GM04504 (cell line): ENCODE data around the gene TMEM178B.
"Not testable (repeated sequence)": the region's sequence is repeated elsewhere in the genome, so short reads cannot be mapped to it uniquely, and the experiment has no call there.

Source experiments
- DNase-seq: peaks from one replicate; pipeline ENCODE4 v3.0.0-alpha.2; 2012; ENCODE audit warnings: low read depth

The TMEM178B gene

GRCh38 chr7:141389140-141389796 lies 315.4 kb downstream of the TMEM178B start:
- DNase-seq: no peak

- no peak for DNase-seq
Measured at GRCh38 chr7:141390339-141390738, 316.5 kb downstream of the TMEM178B start.

DNA sequence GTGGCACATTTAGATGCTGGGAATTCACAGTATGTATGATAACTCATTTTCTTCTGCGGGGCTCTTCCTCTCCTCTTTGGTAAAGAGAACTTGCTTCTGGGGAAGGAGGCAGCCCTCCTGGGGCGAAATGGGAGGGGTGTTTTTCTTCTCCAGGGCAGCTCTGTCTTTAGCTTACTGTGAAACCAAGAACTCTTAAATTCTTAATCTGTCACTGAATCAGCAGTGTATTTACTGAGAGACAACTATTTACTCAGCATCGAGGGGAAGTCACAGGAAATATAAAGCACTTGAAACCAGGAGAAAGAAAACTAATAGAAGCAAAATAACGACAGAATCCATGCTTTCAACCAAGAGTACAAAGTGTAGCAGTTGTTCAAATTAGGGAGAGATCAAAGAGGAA lies 319.2 kb downstream of the TMEM178B start:
- DNase-seq: no peak

DNA sequence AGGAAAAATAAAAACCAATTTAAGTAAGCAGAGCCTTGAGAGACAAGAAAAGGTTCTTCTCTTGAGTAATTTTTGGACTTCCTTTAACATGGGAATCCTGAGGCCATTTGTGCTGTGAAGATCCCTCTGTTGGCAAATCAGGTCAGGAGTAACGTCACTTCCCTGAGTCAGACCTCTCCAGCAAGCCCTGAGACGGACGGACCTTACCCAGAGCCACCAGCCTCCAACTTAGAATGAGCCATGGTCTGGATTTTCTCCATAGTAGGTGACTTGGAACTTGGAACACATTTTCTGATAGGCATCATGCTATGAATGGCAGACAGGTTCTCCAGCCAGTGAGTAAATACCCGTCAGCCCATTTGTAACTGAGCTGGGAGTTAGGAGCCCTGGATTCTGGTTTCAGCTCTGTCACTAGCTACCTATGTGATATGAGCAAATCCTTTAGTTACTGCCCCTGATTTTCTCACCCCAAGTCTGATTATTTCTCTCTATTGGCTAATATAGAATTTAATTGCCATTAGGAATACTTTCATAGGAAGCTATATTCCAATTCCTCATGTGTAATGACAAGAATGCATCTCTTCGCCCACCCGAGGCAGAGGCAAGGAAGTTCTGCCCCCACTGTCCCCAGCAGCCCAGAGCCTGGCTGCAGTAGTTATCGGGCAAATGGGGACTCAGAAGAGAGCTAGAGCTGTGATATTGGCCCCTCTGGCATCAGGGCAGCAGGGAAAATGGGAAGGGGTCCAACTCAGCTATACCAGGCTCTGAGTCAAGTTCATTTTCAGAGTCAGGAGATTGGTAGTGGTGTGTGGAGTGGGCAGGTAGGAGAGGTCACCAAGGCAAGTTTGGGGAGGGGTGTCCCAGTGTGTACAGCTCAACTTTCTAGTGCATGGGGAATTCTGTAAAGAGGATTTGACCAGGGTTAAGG lies 323.6 kb downstream of the TMEM178B start:
- DNase-seq: no peak

DNA sequence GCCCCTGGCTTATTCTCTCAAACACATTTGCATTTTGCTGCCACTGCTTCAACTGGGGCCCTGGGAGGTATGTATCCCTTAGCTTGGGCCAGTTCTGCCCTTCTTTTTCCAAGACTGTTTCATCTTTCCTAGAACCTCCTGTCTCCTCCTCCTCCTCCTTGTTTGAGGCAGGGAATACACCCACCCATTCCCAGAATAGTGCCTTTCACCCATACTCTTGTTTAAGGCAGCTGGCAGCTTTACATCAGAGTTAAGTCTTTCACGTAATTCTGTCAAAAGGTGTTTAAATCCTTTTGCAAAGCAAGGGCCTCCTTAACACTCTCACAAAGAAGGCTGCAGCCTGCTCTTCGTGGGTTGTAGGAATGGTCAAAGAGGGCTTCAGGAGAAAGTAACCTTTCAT lies 326.5 kb downstream of the TMEM178B start:
- DNase-seq: no peak

- DNase-seq: no peak
Measured at GRCh38 chr7:141402277-141402996, 328.6 kb downstream of the TMEM178B start.

DNA sequence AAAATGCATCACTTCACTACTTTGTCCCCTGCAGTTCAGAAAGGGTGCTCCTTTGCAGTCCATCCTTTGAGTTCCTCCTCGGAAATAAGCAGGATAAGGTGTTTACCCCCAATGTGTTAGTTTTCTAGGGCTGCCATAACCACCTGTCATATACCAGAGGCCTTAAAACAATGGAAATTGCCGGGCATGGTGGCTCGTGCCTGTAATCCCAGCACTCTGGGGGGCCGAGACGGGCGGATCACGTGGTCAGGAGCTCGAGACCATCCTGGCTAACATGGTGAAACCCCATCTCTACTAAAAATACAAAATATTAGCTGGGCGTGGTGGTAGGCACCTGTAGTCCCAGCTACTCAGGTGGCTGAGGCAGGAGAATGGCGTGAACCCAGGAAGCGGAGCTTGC lies 330.0 kb downstream of the TMEM178B start:
- DNase-seq: not testable (repeated sequence)

DNA sequence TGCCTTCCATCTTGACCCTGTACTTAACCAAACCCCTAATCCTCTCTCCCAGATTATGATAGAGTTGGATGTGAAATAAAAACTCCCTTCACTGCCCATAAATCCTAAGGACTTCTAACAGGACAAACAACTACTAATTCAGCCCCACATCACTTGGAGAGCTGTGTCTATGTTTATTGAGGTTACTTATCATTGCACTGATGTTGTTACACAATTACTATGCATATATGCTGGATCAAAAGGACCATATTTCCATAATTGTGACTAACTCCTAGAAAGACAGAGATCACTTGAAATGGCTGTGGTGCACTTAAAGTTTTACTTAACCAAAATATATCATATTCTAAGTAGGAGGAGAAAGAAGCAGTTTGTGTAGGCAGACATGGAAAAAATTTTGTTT lies 332.5 kb downstream of the TMEM178B start:
- DNase-seq: no peak

DNA sequence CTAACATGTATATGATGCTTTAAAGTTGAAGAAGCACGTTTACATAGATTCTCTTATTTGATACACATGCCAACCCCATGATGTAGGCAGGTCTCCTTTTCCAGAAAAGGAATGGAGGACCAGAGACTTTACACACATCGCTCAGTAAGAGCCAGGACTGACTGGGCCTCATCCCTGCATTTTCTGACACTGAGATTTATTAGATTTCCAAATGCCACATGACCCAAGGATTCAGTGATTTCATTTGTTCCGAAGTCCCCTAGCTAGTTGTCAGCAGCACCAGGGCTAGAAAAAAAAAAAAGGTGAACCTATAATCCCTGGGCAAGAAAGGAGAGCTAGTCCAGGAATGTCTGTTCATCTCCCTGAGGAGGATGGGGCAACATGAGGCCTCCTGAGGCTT lies 334.0 kb downstream of the TMEM178B start:
- no peak for DNase-seq

DNA sequence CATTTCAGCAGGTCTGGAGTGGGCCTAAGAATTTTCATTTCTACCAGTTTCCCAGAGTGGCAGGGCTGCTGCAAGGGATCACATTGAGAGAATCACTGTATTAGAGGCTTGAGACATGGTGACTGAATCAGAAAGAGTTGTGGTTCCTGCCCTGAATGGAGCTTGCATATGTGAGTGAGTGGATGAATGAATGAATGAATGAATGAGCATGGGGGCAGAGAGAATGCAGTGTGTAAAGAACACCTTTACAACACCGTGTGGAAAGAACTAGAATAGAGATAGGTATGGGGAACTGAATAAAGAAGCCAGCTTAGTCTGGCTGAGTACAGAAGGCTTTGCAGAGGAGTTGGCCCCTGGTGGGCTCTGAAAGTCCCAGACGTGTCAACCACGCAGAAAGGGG lies 334.6 kb downstream of the TMEM178B start:
- no peak for DNase-seq

- no peak for DNase-seq
Measured at GRCh38 chr7:141409219-141409618, 335.4 kb downstream of the TMEM178B start.

- DNase-seq: no peak
Measured at GRCh38 chr7:141409801-141410329, 336.0 kb downstream of the TMEM178B start.

GRCh38 chr7:141410353-141411000 lies 336.6 kb downstream of the TMEM178B start:
- DNase-seq: no peak

- no peak for DNase-seq
Measured at GRCh38 chr7:141411133-141411532, 337.3 kb downstream of the TMEM178B start.

DNA sequence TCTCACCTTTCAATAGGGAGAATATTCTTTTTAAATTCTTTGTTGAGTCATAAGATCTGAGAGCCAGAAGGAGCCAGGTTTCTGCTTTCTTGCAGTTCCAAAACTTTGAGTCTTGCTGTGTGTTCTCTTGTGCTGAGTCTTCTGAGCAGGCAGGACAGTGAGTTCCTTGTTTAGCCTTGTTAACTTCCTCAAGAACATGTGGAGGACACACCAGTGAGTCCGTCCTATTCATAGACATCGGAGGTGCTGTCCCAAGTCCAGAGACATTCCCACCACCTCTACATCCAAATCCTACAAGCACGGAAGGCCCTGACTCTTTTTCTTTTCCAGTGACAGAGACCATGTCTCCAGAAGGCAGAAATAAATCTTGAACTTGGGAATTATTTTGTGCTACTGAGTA lies 342.1 kb downstream of the TMEM178B start:
- DNase-seq: no peak

GRCh38 chr7:141416650-141417270 lies 342.9 kb downstream of the TMEM178B start:
- DNase-seq: no peak

DNA sequence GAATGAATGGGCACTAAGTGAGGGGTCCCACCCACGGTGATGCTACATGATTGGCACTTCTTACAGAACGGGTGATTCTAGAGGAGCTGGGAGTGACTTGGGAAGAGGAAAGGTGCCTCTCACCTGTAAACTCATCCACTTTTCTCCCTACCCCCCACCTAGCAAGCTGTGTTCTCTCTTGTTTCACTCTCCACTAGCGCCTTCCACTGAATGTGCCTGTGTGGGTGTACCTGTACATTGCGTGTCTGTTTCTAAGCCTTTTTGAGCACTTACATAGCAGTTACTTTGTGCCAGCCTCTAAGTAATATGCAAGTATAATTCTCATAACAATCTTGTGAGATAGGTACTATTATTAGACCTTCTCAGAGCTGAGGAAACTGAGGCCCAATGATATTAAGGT lies 343.6 kb downstream of the TMEM178B start:
- no peak for DNase-seq

DNA sequence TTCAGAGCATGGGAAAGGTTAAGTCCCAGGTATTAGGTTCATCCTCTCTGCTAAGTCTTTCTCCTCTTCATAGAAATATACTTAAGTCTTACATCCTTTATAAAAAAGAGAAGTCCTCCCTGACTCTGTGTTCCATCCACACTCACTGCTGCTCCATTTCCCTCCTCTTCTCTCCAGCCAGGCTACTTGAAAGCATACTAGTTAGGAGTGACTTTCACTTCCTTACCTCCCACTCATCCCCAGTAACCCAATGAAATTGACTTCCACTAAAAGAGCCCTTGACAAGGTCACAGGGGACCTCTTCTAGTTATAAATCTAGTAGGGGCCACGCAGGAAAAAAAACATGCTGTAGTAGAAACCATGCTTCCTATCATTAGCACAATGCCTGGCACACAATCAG lies 344.2 kb downstream of the TMEM178B start:
- DNase-seq: no peak

DNA sequence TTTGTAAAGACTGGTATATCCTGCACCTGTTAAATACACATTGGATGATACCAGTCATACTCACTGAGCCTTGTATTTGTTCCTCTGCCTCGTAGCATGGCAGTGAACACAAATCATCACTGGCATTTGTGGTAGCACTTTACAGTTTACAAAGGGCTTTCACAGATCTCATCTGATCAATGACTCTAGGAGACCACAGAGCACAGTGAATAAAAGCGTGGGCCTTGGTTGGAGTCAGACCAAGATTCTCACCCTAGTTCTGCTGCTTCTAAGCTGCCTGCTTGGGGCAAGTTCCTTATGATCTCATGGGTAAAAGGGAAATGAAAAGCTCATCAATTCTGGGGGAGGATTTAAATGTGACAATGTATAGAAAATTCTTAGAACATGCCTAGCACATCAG lies 347.4 kb downstream of the TMEM178B start:
- no peak for DNase-seq

- DNase-seq: no peak
Measured at GRCh38 chr7:141427134-141427533, 353.3 kb downstream of the TMEM178B start.

- no peak for DNase-seq
Measured at GRCh38 chr7:141430455-141431139, 356.7 kb downstream of the TMEM178B start.
